Measurements from ENCODE around the gene SH3RF3. TPM values are rescaled to one million over a fixed set of nuclear protein-coding genes. Genes with fewer than 3 reads are reported as not detected.

The SH3RF3 gene
- total RNA-seq, 1 donor from 2014 or later = under 0.01 TPM

- H3K27me3 ChIP-seq (ENCODE audit: control insufficient read depth, insufficient read depth, low read length) = no peaks in the 10 kb centered on the region
- no peak for TF ChIP-seq CTCF (IDR thresholded peaks at IDR 0.05; ENCODE audit: insufficient read depth, low read length, severe bottlenecking)
- FAIRE-seq (no peak), DNase-seq (ENCODE audit: low read depth) (no peak)
- no peak overlapping the region for H3K4me3 ChIP-seq (ENCODE audit: low read depth, low read length)
- H3K36me3 ChIP-seq (ENCODE audit: control insufficient read depth, insufficient read depth, low read length) = no peaks in the 10 kb centered on the region
Observed at GRCh38 chr2:109279243-109279860, 150.3 kb downstream of the SH3RF3 start.

- FAIRE-seq (peak; percentile 93), DNase-seq (ENCODE audit: low read depth) (no peak)
- Histone ChIP-seq H3K36me3 (ENCODE audit: control insufficient read depth, insufficient read depth, low read length) (no peaks in the 10 kb centered on the region), H3K4me3 (ENCODE audit: low read depth, low read length) (no peak overlapping the region), H3K27me3 (ENCODE audit: control insufficient read depth, insufficient read depth, low read length) (peaks cover 4% of the 10 kb centered on the region)
- TF ChIP-seq CTCF (IDR thresholded peaks at IDR 0.05; ENCODE audit: insufficient read depth, low read length, severe bottlenecking) = no peak
Observed at GRCh38 chr2:109280804-109281203, 151.8 kb downstream of the SH3RF3 start.

- TF ChIP-seq CTCF (IDR thresholded peaks at IDR 0.05; ENCODE audit: insufficient read depth, low read length, severe bottlenecking) = no peak
- Histone ChIP-seq H3K36me3 (ENCODE audit: control insufficient read depth, insufficient read depth, low read length) (no peaks in the 10 kb centered on the region), H3K4me3 (ENCODE audit: low read depth, low read length) (no peak overlapping the region), H3K27me3 (ENCODE audit: control insufficient read depth, insufficient read depth, low read length) (peaks cover 8% of the 10 kb centered on the region)
- no peak for FAIRE-seq
- no peak for DNase-seq (ENCODE audit: low read depth)
Observed at GRCh38 chr2:109282360-109282759, 153.4 kb downstream of the SH3RF3 start.

GRCh38 chr2:109282865-109283264 lies 153.9 kb downstream of the SH3RF3 start:
- Histone ChIP-seq H3K27me3 (ENCODE audit: control insufficient read depth, insufficient read depth, low read length) (peaks cover 8% of the 10 kb centered on the region), H3K36me3 (ENCODE audit: control insufficient read depth, insufficient read depth, low read length) (no peaks in the 10 kb centered on the region), H3K4me3 (ENCODE audit: low read depth, low read length) (no peak overlapping the region)
- no peak for FAIRE-seq
- no peak for DNase-seq (ENCODE audit: low read depth)
- no peak for TF ChIP-seq CTCF (IDR thresholded peaks at IDR 0.05; ENCODE audit: insufficient read depth, low read length, severe bottlenecking)

GRCh38 chr2:109284826-109285225 lies 155.8 kb downstream of the SH3RF3 start:
- FAIRE-seq = no peak
- H3K36me3 ChIP-seq (ENCODE audit: control insufficient read depth, insufficient read depth, low read length) = no peaks in the 10 kb centered on the region
- no peak for TF ChIP-seq CTCF (IDR thresholded peaks at IDR 0.05; ENCODE audit: insufficient read depth, low read length, severe bottlenecking)
- peaks cover 8% of the 10 kb centered on the region for H3K27me3 ChIP-seq (ENCODE audit: control insufficient read depth, insufficient read depth, low read length)
- H3K4me3 ChIP-seq (ENCODE audit: low read depth, low read length) = no peak overlapping the region
- DNase-seq (ENCODE audit: low read depth) = no peak

- Histone ChIP-seq H3K4me3 (ENCODE audit: low read depth, low read length) (no peak overlapping the region), H3K27me3 (ENCODE audit: control insufficient read depth, insufficient read depth, low read length) (peaks cover 8% of the 10 kb centered on the region), H3K36me3 (ENCODE audit: control insufficient read depth, insufficient read depth, low read length) (no peaks in the 10 kb centered on the region)
- FAIRE-seq (no peak), DNase-seq (ENCODE audit: low read depth) (no peak)
- TF ChIP-seq CTCF (IDR thresholded peaks at IDR 0.05; ENCODE audit: insufficient read depth, low read length, severe bottlenecking) = no peak
Observed at GRCh38 chr2:109285244-109285651, 156.2 kb downstream of the SH3RF3 start.

Data from bronchial epithelial cell (primary cell).